Breast epithelium (tissue), 4 donors: Measurements from ENCODE around the gene F8. TPM values are rescaled to one million over a fixed set of nuclear protein-coding genes. Genes with fewer than 3 reads are reported as not detected.
A peak's percentile ranks its signal among the peaks of the same experiment; 100 is the strongest.

Experiments
- DNase-seq, 2 donors: peaks; one replicate each; pipeline ENCODE4 v3.0.0-alpha.2; 2019; ENCODE audit warnings: low spot score in 2 of 2
- H3K27ac ChIP-seq, 2 donors: fragments of 200-600 bp; sonication (generic) in 1 of 2; one replicate each; pipeline ENCODE4 v1.5.1; 2016 to 2019; ENCODE audit warnings: mild to moderate bottlenecking in 1 of 2
- H3K27me3 ChIP-seq, 2 donors: fragments of 200-600 bp; sonication (generic) in 1 of 2; one replicate each; pipeline versions ENCODE4 v1.5.1 to v1.6.0; 2017 to 2019; ENCODE audit warnings: control low read depth in 1 of 2, mild to moderate bottlenecking in 1 of 2
- H3K36me3 ChIP-seq: fragments of 200-600 bp; one replicate; pipeline ENCODE4 v1.5.1; 2019
- H3K4me1 ChIP-seq, 2 donors: fragments of 200-600 bp; sonication (generic); one replicate each; pipeline ENCODE4 v1.5.1; 2016 to 2019; ENCODE audit warnings: control low read depth in 1 of 2
- H3K4me3 ChIP-seq, 3 donors: fragments of 200-600 bp; sonication (generic); 1 replicate in 2 of 3; 2 replicates in 1 of 3; pipeline ENCODE4 v1.5.1; 2016 to 2019; ENCODE audit warnings: mild to moderate bottlenecking in 3 of 3, moderate library complexity in 2 of 3
- H3K9me3 ChIP-seq, 2 donors: fragments of 200-600 bp; sonication (generic) in 1 of 2; one replicate each; pipeline ENCODE4 v1.5.1; 2016 to 2019; ENCODE audit warnings: control low read depth in 1 of 2
- CTCF ChIP-seq, 3 donors: fragments of 450-650 bp; IDR thresholded peaks; one replicate each; pipeline ENCODE4 v1.5.1; 2016 to 2017; ENCODE audit warnings: antibody characterized with exemption in 3 of 3, mild to moderate bottlenecking in 3 of 3, moderate library complexity in 3 of 3
- POLR2A ChIP-seq: fragments of 450-650 bp; IDR thresholded peaks from one replicate; pipeline ENCODE4 v1.6.1; 2016; ENCODE audit warnings: antibody characterized with exemption, mild to moderate bottlenecking, moderate library complexity
- POLR2AphosphoS5 ChIP-seq, 3 donors: sonication (generic); formaldehyde crosslinking; IDR thresholded peaks; one replicate each; pipeline ENCODE4 v1.6.1; 2017; ENCODE audit warnings: antibody characterized with exemption in 3 of 3
- intact Hi-C: fragments of 100-400 bp; cut with DNase I; formaldehyde crosslinking; loops from one replicate; pipeline ENCODE4 v1.15.1; 2023; ENCODE audit warnings: low total_unique reads
- total RNA-seq, 3 donors: library from RNA; depleted of rRNA; stranded (reverse); fragments of >200 nt; gene quantifications; one replicate each; pipeline ENCODE4 v1.1.0, GENCODE V29; 2016

F8 gene
- total RNA-seq, 3 donors from 2014 or later = 14.6 to 30.2 (median 16.1) TPM

GRCh38 chrX:155068165-155068564 is 45.6 kb upstream of the F8 start:
- H3K27me3 ChIP-seq = no peaks in the 10 kb centered on the region
- H3K4me3 ChIP-seq = no peak overlapping the region
- TF ChIP-seq POLR2A (no peak), CTCF (IDR thresholded peaks at IDR 0.05) (no peak), POLR2AphosphoS5 (IDR thresholded peaks at IDR 0.05) (no peak)
- no peak overlapping the region for H3K27ac ChIP-seq
- no peaks in the 10 kb centered on the region for H3K4me1 ChIP-seq
- intact Hi-C loops = no loop called here
- H3K36me3 ChIP-seq = no peaks in the 10 kb centered on the region
- DNase-seq = no peak
- H3K9me3 ChIP-seq = no peaks in the 10 kb centered on the region

- intact Hi-C loops = no loop called here
- peak overlapping the region in 1 of 3 donors; percentile 2 for H3K4me3 ChIP-seq
- no peaks in the 10 kb centered on the region for H3K27me3 ChIP-seq
- no peak for TF ChIP-seq CTCF (IDR thresholded peaks at IDR 0.05)
- TF ChIP-seq POLR2A = no peak
- TF ChIP-seq POLR2AphosphoS5 (IDR thresholded peaks at IDR 0.05) = no peak
- no peaks in the 10 kb centered on the region for H3K36me3 ChIP-seq
- H3K9me3 ChIP-seq = no peaks in the 10 kb centered on the region
- H3K4me1 ChIP-seq = no peaks in the 10 kb centered on the region
- H3K27ac ChIP-seq = peak overlapping the region; percentile 63 to 79
- no peak for DNase-seq
Observed at GRCh38 chrX:155065035-155065734, 42.7 kb upstream of the F8 start.

GRCh38 chrX:155061760-155062159 is 39.2 kb upstream of the F8 start:
- intact Hi-C loops = no loop called here
- TF ChIP-seq CTCF (IDR thresholded peaks at IDR 0.05) (no peak), POLR2AphosphoS5 (IDR thresholded peaks at IDR 0.05) (no peak), POLR2A (no peak)

GRCh38 chrX:155056877-155057792 is 34.6 kb upstream of the F8 start:
- peak; percentile 54 to 58 for DNase-seq

More at GRCh38 chrX:155061760-155062159, 39.2 kb upstream of the F8 start:
- Histone ChIP-seq H3K27me3 (no peaks in the 10 kb centered on the region), H3K4me3 (no peak overlapping the region), H3K36me3 (no peaks in the 10 kb centered on the region), H3K9me3 (no peaks in the 10 kb centered on the region), H3K27ac (no peak overlapping the region), H3K4me1 (no peaks in the 10 kb centered on the region)
- no peak for DNase-seq

More at GRCh38 chrX:155056877-155057792, 34.6 kb upstream of the F8 start:
- H3K4me3 ChIP-seq = peak overlapping the region in 2 of 3 donors; percentile 23 to 34
- intact Hi-C loops = no loop called here
- no peaks in the 10 kb centered on the region for H3K36me3 ChIP-seq
- no peaks in the 10 kb centered on the region for H3K9me3 ChIP-seq
- no peaks in the 10 kb centered on the region for H3K27me3 ChIP-seq
- no peaks in the 10 kb centered on the region for H3K4me1 ChIP-seq
- TF ChIP-seq POLR2AphosphoS5 (IDR thresholded peaks at IDR 0.05) (peak in 1 of 3 donors; percentile 20), CTCF (IDR thresholded peaks at IDR 0.05) (peak; percentile 64 to 76 (median 67)), POLR2A (no peak)
- H3K27ac ChIP-seq = peak overlapping the region; percentile 21 to 25
